OCI-LY1 (cell line): ENCODE measurements around the gene TLR9.

Source experiments
- H2AFZ ChIP-seq: fragments of 200-600 bp; sonication (generic), shearing (Covaris generic); 2 replicates; pipeline ENCODE4 v1.6.0; 2014; ENCODE audit warnings: antibody characterized with exemption, mild to moderate bottlenecking, low read length
- H3F3A ChIP-seq: fragments of 200-600 bp; sonication (generic), shearing (Covaris generic); 2 replicates; pipeline ENCODE4 v1.6.0; 2014; ENCODE audit warnings: mild to moderate bottlenecking, antibody characterized with exemption, low read length, moderate library complexity; ENCODE audit not compliant: insufficient read depth
- H3K27ac ChIP-seq: fragments of 200-600 bp; sonication (generic); 2 replicates; pipeline ENCODE4 v1.5.1; 2014; ENCODE audit warnings: low read length, mixed run types, mild to moderate bottlenecking, low read depth; ENCODE audit not compliant: poor library complexity, severe bottlenecking
- H3K27me3 ChIP-seq: fragments of 200-600 bp; sonication (generic); 2 replicates; pipeline ENCODE4 v1.6.0; 2014; ENCODE audit warnings: antibody characterized with exemption, mild to moderate bottlenecking, low read length, moderate library complexity; ENCODE audit not compliant: insufficient read depth
- H3K36me3 ChIP-seq: fragments of 200-600 bp; sonication (generic); 2 replicates; pipeline ENCODE4 v1.6.1; 2014; ENCODE audit warnings: mild to moderate bottlenecking, antibody characterized with exemption, low read length, moderate library complexity, mixed read lengths; ENCODE audit not compliant: insufficient read depth
- H3K4me1 ChIP-seq: fragments of 200-600 bp; sonication (generic); 2 replicates; pipeline ENCODE4 v1.5.1; 2014; ENCODE audit warnings: mild to moderate bottlenecking, low read length, moderate library complexity; ENCODE audit not compliant: insufficient read depth, severe bottlenecking
- H3K4me2 ChIP-seq: fragments of 200-600 bp; sonication (generic), shearing (Covaris generic); 2 replicates; pipeline ENCODE4 v1.6.1; 2014; ENCODE audit warnings: low read length
- H3K4me3 ChIP-seq: fragments of 200-600 bp; sonication (generic); 2 replicates; pipeline ENCODE4 v1.5.1; 2014; ENCODE audit warnings: low read length, low read depth, mild to moderate bottlenecking, mixed read lengths; ENCODE audit not compliant: poor library complexity, severe bottlenecking
- H3K79me2 ChIP-seq: fragments of 200-600 bp; shearing (Covaris generic); 2 replicates; pipeline ENCODE4 v1.6.1; 2016; ENCODE audit warnings: mixed run types, low read length, mixed read lengths; ENCODE audit not compliant: insufficient read depth
- H3K9ac ChIP-seq: fragments of 200-600 bp; sonication (generic), shearing (Covaris generic); 2 replicates; pipeline ENCODE4 v1.6.1; 2014; ENCODE audit warnings: mild to moderate bottlenecking, low read length, mixed read lengths
- H3K9me2 ChIP-seq: fragments of 200-600 bp; sonication (generic), shearing (Covaris generic); 2 replicates; pipeline ENCODE4 v1.6.1; 2014; ENCODE audit warnings: low read depth, mild to moderate bottlenecking, low read length, mixed read lengths
- H3K9me3 ChIP-seq: fragments of 200-600 bp; shearing (Covaris generic); 2 replicates; pipeline ENCODE4 v1.6.1; 2014; ENCODE audit warnings: low read length, mixed read lengths
- H4K20me1 ChIP-seq: fragments of 200-600 bp; sonication (generic), shearing (Covaris generic); 2 replicates; pipeline ENCODE4 v1.6.0; 2016; ENCODE audit warnings: mild to moderate bottlenecking, low read length; ENCODE audit not compliant: insufficient read depth
- EZH2 ChIP-seq: fragments of 200-600 bp; sonication (generic), shearing (Covaris generic); IDR thresholded peaks from 2 replicates; pipeline ENCODE4 v1.8.0; 2017; ENCODE audit warnings: borderline replicate concordance, mixed run types, mild to moderate bottlenecking, antibody characterized with exemption, low read length, moderate library complexity, mixed read lengths
- TF ChIP-seq, protein P1 (sequence below): fragments of 200-600 bp; sonication (generic), shearing (Covaris generic); IDR thresholded peaks from 2 replicates; pipeline ENCODE4 v1.5.1; 2017; ENCODE audit warnings: mild to moderate bottlenecking, antibody characterized with exemption, low read length, moderate library complexity, mixed read lengths

TLR9 gene

DNA sequence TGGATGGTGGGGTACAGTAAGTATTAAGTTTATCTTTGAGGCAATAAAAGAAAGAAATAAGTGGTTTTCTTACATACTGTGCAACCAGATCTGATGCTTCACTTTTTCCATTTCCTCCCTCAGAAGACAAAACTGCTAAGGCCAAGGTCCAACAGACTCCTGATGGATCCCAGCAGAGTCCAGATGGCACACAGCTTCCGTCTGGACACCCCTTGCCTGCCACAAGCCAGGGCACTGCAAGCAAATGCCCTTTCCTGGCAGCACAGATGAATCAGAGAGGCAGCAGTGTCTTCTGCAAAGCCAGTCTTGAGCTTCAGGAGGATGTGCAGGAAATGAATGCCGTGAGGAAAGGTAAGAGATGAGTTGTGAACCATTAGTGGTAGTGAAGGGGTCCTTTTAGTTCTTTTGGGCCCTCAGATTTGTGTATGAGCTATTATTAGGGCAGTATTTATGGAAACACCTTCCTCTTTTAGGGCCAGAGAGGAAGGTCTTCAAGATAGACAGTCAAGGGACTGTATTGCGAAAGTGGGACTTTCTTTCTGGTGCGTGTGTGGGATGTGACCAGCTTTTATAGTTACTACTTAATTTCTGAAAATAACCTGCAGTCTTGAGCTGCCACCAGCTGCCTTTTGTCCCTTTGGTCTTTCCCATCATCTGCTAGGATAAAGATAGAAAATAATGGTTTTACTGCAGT is 22.9 kb downstream of the TLR9 start:
- H3K79me2 ChIP-seq: no peaks in the 10 kb centered on the region
- no peak overlapping the region for H3K4me2 ChIP-seq
- no peaks in the 10 kb centered on the region for H3K9me2 ChIP-seq
- peaks cover 23% of the 10 kb centered on the region for H3K4me1 ChIP-seq
- no peaks in the 10 kb centered on the region for H3K27me3 ChIP-seq
- H3F3A ChIP-seq: no peaks in the 10 kb centered on the region
- no peak overlapping the region for H3K4me3 ChIP-seq
- no peak overlapping the region for H2AFZ ChIP-seq
- H3K9me3 ChIP-seq: no peaks in the 10 kb centered on the region
- no peaks in the 10 kb centered on the region for H4K20me1 ChIP-seq
- TF ChIP-seq, protein P1, sequence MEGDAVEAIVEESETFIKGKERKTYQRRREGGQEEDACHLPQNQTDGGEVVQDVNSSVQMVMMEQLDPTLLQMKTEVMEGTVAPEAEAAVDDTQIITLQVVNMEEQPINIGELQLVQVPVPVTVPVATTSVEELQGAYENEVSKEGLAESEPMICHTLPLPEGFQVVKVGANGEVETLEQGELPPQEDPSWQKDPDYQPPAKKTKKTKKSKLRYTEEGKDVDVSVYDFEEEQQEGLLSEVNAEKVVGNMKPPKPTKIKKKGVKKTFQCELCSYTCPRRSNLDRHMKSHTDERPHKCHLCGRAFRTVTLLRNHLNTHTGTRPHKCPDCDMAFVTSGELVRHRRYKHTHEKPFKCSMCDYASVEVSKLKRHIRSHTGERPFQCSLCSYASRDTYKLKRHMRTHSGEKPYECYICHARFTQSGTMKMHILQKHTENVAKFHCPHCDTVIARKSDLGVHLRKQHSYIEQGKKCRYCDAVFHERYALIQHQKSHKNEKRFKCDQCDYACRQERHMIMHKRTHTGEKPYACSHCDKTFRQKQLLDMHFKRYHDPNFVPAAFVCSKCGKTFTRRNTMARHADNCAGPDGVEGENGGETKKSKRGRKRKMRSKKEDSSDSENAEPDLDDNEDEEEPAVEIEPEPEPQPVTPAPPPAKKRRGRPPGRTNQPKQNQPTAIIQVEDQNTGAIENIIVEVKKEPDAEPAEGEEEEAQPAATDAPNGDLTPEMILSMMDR: no peak
- TF ChIP-seq EZH2: no peak
- no peak overlapping the region for H3K27ac ChIP-seq
- peaks cover 73% of the 10 kb centered on the region for H3K36me3 ChIP-seq
- H3K9ac ChIP-seq: no peak overlapping the region

DNA sequence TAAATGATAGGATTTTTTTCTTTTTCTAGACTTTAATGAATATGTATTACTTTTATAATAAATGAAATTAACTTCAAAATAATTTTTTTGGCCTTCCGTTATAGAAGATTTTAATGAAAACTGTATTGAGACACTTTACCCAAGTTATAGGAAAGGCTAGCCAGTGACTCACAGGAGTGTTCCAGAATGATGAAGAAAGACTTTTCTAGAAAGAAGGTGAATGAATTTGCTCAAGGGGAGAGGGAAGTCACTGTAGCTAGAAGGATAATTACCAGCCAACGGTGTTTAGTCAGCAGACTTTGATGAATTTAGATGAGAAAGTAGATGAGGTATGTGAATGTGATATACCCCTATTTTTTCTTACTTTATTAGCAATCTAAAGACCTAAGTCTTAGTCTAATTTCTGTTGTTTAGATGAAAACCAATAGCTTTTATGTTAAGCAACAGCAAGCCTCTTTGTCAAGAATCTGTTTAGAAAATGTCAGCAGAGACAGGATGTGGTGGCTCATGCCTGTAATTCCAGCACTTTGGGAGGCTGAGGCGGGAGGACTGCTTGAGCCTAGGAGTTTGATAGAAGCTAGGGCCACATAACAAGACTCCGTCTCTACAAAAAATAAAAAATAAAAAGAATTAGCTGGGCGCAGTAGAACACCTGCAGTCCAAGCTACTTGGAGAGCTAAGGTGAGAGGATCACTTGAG is 24.3 kb downstream of the TLR9 start:
- Histone ChIP-seq H3K9ac (no peak overlapping the region), H3K27me3 (no peaks in the 10 kb centered on the region), H3K79me2 (no peaks in the 10 kb centered on the region), H3K4me2 (no peak overlapping the region), H3K9me2 (no peaks in the 10 kb centered on the region), H4K20me1 (no peaks in the 10 kb centered on the region), H3K27ac (no peak overlapping the region), H2AFZ (no peak overlapping the region), H3K9me3 (no peaks in the 10 kb centered on the region), H3K36me3 (peaks cover 62% of the 10 kb centered on the region), H3K4me3 (no peak overlapping the region), H3K4me1 (peaks cover 27% of the 10 kb centered on the region), H3F3A (no peaks in the 10 kb centered on the region)
- no peak for TF ChIP-seq EZH2
- TF ChIP-seq, protein P1: no peak

DNA sequence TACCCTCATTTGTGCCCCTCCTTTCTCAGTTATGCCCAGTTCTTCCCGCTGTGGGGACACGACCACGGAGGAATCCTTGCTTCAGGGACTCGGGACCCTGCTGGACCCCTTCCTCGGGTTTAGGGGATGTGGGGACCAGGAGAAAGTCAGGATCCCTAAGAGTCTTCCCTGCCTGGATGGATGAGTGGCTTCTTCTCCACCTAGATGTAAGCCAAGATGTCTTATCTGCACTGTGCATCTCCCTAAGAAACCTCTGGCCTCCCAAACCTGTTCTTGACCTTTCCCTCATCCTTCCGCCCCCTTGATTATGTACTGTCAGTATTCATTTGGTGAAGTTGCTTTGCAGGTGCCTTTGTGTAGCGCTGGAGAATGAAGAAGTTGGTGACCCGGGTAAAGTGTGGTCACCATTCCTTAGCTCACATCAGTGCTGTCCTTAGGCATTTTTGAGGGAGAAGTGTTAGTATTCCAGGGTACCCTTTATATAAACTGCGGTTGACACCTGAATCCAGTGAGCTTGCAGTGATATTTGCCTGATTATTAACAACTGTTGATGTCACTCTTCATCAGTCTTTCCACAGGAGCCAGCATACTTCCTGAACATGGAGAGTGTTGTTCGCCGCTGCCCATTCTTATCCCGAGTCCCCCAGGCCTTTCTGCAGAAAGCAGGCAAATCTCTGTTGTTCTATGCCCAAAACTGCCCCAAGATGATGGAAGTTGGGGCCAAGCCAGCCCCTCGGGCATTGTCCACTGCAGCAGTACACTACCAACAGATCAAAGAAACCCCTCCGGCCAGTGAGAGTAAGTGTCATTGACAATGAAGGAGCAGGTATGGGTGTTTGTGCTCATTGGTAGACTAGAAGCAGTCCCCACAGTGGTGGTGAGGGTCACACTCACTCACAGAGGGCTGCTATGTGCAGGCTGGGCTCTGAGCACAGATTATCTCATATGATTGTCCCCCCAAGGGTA is 26.5 kb downstream of the TLR9 start:
- Histone ChIP-seq H2AFZ (no peak overlapping the region), H3K4me3 (peak overlapping the region; percentile 84), H3K4me2 (peak overlapping the region; percentile 84), H3F3A (no peaks in the 10 kb centered on the region), H3K9ac (peak overlapping the region; percentile 86), H3K27ac (no peak overlapping the region), H3K79me2 (no peaks in the 10 kb centered on the region), H4K20me1 (no peaks in the 10 kb centered on the region), H3K36me3 (peaks cover 40% of the 10 kb centered on the region), H3K9me3 (no peaks in the 10 kb centered on the region), H3K27me3 (no peaks in the 10 kb centered on the region), H3K4me1 (peaks cover 22% of the 10 kb centered on the region), H3K9me2 (no peaks in the 10 kb centered on the region)
- TF ChIP-seq, protein P1: no peak
- TF ChIP-seq EZH2: no peak
